DMS153 treated with DMSO at 0.1 percent for 48 hours (cell line): ENCODE data around the gene TMIGD3.

Source experiments
- DNase-seq: peaks from one replicate; lab custom pipeline; 2025; ENCODE audit not compliant: unreplicated experiment; lab: John Stamatoyannopoulos, UW

The TMIGD3 gene

DNA sequence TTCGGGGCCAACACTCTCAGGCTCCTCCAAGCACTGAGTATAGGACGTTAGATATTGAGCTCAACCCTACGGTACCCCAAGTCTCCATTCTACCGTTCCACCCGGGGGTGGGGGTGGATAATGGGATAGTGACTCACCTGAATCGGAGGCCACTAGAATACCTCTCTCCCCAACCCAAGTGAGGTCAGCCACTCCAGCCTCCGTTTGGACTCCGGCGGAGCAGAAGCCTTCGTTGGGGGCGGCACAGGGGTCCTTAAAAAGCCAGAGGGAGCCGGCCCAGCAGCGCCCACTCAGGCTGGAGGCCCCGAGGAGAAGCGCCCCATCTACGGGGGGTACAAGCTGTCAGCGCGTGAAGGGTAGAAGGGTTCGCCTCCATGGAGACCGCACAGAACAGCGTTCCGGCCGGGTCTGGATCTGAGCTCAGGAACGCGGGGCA, 54.9 kb downstream of the TMIGD3 start:
- DNase-seq, result no peak

DNA sequence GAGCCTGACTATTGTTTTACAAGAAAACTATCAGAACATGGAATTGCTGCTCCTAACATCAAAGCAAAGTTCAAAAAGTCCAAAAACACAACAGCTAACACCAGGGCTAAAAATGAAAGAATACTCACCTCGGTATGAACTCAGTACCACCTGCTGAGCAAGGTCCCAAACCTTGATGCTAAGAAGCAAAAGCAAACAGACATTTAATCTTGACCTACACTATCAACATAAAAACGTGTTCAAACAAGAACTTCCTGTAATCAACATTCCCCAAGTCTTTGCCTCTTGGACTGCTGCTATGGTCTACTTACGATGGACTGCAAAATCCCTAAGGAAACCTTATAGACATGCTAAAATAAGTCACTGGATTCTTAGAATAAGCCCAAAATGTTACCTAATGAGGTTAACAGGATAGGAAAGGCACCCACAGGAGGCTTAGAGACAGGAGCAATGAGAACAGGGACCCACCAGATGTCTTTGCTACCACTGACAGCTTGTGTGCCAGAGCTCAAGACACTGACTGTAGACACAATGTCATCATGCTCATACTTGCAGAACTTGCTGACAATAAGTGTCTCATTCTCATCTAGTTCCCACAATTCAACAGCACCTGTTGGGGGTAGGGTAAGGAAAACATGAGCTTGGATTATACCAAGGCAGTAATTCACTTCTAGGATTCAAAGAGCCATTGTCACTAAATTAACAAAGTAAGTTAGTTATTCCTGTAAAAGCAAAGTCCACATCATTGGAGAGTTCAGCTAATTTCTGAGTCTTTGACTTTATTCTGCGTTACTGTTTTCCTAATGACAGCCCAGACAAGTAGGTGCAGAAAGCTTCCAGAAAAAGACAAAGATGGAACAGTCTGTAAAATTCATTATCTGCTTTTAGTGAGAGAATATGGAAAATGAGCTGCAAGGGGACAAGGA, 56.2 kb downstream of the TMIGD3 start:
- DNase-seq, result no peak

DNA sequence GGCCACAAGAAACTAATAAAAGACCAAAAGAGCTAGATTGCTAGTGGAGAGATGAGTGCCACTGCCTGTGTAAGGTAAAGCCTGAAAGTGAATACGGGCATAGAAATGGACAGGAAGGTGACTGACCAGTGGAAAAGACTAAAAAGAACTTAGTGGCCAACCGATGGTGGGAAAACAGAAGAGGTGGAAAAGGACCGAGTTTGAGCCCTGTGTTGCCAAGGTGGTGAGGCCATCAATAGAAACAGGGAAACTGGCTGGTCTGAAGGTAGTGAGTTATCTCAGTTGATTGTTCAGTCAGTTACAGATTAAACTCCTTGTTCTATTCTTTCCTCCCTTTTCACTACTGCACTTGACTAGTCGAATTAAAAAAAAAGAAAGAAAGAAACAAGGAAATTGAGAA, 56.9 kb downstream of the TMIGD3 start:
- no peak for DNase-seq

GRCh38 chr1:111444031-111444430, 59.4 kb downstream of the TMIGD3 start:
- DNase-seq, result no peak

- DNase-seq, result no peak
These were observed 61.0 kb downstream of the TMIGD3 start for GRCh38 chr1:111442457-111442856.

DNA sequence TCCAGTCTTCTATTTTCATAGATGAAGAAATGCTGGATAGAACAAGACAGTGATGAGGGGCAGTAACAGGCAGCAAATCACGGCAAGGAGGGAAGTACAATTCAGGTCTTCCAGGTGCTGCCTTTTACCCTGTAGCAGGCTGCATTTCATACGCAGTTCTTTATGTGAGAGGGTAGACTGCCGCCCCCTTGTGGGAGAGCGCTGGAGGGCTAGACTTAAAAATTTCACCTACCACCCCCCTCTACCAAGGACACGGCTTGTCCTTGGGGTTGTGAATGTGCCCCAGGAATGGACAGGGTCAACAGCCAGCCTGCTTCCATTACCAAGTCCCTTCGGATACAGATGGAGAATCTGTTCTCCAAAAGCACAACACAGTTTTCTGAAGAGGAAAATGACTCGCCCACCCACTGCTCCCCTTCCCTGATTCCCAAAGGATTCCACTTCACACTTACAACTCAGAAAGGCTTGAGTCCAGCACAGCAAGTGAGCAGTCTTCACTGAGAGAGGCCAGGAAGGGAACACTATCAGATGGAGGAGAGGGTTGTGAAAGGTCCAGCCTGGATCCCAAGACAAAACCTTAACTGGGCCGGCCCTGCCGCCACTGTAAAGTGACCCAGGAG, 61.8 kb downstream of the TMIGD3 start:
- no peak for DNase-seq

- DNase-seq, result no peak
These were observed 63.7 kb downstream of the TMIGD3 start for GRCh38 chr1:111439461-111440351.

DNA sequence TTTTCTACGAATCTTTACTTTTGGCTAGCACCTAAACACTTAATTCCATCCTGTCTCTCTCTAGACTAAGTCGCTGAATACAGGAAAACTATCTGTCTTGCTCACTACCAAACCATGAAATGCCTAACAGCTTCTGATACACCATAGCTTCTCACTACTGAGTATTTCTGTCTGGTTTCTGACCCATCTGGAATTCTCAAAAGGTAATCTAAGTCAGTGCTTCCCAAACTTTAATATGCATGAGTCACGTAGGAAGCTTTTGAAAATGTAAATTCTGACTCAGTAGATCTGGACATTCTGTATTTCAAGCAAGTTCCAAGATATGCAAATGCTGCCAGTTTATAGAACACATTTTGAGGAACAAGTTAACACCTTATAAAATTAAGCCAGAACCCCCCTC, 66.7 kb downstream of the TMIGD3 start:
- DNase-seq, result no peak
